ENCODE data around the gene SLC29A3. TPM values are rescaled to one million over a fixed set of nuclear protein-coding genes. Genes with fewer than 3 reads are reported as not detected.

SLC29A3 gene
- polyA plus RNA-seq, 1 experiment = 7.2 TPM

DNA sequence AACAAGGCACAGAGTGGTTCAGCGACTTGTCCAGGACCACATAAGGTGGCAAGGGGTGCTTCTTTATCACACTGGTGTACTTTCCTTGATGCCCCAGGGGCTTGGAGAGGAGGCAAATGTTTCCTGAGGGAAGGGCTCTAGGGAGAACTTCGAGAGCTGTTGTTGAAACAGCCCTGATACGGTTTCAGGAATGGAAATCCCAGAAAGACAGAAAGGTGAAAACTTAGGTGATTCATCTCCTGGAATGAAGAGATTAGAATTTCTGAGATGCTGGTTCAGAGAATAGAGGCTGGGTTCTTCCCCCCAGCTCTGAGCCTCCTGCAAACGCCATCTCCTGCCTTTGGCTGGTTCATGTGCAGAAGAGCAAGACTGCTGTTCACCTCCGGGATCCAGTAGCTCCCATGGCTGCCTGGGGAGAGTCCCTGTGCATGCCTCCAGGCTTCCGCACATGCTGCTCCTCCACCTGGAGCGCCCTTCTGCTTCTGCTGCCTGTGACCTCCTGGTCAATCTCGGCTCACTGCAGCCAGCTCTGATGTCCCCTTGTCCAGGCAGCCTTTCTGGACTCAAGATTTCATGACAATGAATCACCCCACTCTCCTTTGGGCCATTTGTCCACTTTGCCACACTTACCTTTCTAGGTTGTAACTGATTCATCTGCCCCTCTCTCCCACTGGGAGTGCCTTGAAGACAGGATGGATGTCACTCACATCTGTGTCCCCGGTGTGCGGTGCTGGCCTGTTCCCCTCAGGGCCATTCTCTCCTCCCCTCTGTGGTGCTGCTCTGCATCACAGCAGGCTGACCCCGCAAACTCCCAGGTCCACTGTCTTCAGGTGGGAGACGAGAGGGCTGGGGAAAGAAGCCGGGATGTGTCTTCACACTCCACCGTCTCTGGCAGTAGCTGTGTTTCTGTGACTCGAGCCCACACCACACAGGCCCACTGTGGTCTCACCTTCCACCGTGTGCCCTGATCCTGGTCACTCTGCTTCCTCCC lies 74.0 kb downstream of the SLC29A3 start:
- H3K36me3 ChIP-seq (ENCODE audit: control insufficient read depth, insufficient read depth, low read length) = no peaks in the 10 kb centered on the region
- POLR2A ChIA-PET = no interaction called here
- H3K27me3 ChIP-seq (ENCODE audit: control insufficient read depth, insufficient read depth, low read length) = peaks cover 40% of the 10 kb centered on the region
- CTCF ChIA-PET = interaction anchor here (1.1 to 6.0 kb wide), 3 partner anchors 10 to 304 kb away, joined by 3 to 38 read pairs (median 6); no protein-coding TSS in a partner anchor
- no peak overlapping the region for H3K4me3 ChIP-seq (ENCODE audit: low read depth, low read length)
- TF ChIP-seq, protein P1, sequence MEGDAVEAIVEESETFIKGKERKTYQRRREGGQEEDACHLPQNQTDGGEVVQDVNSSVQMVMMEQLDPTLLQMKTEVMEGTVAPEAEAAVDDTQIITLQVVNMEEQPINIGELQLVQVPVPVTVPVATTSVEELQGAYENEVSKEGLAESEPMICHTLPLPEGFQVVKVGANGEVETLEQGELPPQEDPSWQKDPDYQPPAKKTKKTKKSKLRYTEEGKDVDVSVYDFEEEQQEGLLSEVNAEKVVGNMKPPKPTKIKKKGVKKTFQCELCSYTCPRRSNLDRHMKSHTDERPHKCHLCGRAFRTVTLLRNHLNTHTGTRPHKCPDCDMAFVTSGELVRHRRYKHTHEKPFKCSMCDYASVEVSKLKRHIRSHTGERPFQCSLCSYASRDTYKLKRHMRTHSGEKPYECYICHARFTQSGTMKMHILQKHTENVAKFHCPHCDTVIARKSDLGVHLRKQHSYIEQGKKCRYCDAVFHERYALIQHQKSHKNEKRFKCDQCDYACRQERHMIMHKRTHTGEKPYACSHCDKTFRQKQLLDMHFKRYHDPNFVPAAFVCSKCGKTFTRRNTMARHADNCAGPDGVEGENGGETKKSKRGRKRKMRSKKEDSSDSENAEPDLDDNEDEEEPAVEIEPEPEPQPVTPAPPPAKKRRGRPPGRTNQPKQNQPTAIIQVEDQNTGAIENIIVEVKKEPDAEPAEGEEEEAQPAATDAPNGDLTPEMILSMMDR (IDR thresholded peaks at IDR 0.05; ENCODE audit: insufficient read depth, low read depth, low read length) = no peak
- no peak for DNase-seq (ENCODE audit: low read depth)

DNA sequence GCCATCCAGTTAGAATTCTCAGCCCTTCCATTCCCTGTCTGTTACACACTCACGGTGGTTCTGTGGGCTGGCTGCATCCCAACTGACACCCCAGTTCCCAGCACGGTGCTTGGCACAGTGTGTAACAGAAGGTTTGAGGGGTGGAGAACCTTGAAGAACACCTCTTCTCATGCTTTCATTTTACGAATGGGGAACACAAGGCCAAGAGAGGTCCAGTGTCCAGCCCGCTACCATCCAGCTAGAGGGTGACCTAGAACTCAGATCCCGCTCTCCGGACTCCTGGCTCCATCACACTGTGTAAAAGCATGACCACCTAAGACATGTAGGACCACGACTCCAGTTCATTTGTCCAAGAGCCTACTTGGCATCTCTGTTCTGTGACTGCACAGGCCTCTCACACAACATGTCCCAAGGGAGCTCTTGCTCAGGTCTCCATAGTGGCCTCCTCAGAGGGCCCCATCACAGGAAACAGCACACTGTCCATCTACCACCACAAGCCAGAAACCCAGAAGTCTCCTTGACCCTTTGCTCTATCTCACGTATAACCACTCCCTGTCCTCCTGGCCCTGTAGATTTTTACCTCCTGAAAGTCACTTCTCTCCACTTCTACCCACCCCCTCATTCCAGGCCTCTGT lies 74.9 kb downstream of the SLC29A3 start:
- no peak overlapping the region for H3K4me3 ChIP-seq (ENCODE audit: low read depth, low read length)
- POLR2A ChIA-PET = no interaction called here
- no peak for DNase-seq (ENCODE audit: low read depth)
- TF ChIP-seq, protein P1 (IDR thresholded peaks at IDR 0.05; ENCODE audit: insufficient read depth, low read depth, low read length) = no peak
- H3K27me3 ChIP-seq (ENCODE audit: control insufficient read depth, insufficient read depth, low read length) = peaks cover 46% of the 10 kb centered on the region
- no peaks in the 10 kb centered on the region for H3K36me3 ChIP-seq (ENCODE audit: control insufficient read depth, insufficient read depth, low read length)
- CTCF ChIA-PET = interaction anchor here (6.0 kb wide), 1 partner anchor 11 kb away, joined by 38 read pairs; no protein-coding TSS in a partner anchor

DNA sequence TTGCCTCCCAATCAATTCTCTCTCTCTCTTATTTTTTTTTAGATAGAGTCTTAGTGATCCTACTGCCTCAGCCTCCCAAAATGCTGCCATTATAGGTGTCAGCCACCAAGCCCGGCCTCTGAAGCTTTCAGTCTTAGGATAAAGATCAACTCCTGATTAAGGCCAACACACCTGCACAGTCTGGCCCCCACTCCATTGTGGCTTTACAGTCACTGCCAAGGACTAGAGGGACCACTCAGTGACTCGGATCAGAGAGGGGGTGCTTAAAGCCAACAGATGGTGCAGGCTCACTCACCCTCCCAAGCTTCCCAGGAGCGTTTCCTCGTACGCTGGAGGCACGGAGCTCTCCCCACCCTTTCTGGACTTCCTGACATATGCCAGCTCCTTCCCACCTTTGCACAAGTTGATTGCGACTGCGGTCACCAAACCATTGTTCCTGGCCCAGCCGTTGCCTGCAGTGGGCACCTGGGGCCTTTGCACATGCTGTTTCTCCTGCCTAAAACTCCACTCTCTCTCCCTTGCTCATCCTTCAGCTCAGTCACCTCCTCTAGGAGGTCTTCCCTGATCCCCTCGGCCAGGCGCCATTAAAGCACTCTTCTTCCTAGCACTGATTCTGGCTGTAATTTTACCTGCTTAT lies 76.0 kb downstream of the SLC29A3 start:
- Histone ChIP-seq H3K27me3 (ENCODE audit: control insufficient read depth, insufficient read depth, low read length) (peaks cover 48% of the 10 kb centered on the region), H3K4me3 (ENCODE audit: low read depth, low read length) (no peak overlapping the region), H3K36me3 (ENCODE audit: control insufficient read depth, insufficient read depth, low read length) (no peaks in the 10 kb centered on the region)
- DNase-seq (ENCODE audit: low read depth) = no peak
- ChIA-PET POLR2A (no interaction called here), CTCF (interaction anchor here (0.8 to 6.0 kb wide), 4 partner anchors 12 to 424 kb away, joined by 3 to 38 read pairs (median 4); no protein-coding TSS in a partner anchor)
- TF ChIP-seq, protein P1 (IDR thresholded peaks at IDR 0.05; ENCODE audit: insufficient read depth, low read depth, low read length) = no peak

DNA sequence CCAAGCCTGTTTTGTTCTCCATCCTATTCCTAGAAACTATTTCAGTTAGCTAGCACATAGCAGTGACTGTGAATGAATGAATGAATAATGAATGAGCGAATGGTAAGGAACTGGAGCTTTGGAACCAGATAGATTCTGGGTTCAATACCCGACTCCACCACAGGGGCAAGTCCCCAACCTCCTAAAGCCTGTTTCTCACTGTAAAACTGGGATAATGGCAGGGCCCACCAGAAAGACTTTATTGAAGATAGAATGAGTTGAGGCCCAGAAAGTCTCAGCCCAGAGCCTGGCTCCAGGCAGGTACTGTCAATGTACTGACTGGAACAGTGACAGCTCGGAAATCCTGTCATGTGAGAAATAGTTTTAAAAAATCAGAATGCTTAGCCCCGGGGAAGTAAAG lies 76.6 kb downstream of the SLC29A3 start:
- no peak for DNase-seq (ENCODE audit: low read depth)
- TF ChIP-seq, protein P1 (IDR thresholded peaks at IDR 0.05; ENCODE audit: insufficient read depth, low read depth, low read length) = no peak
- ChIA-PET POLR2A (no interaction called here), CTCF (interaction anchor here (0.8 to 6.0 kb wide), 4 partner anchors 13 to 424 kb away, joined by 3 to 38 read pairs (median 4); no protein-coding TSS in a partner anchor)
- H3K27me3 ChIP-seq (ENCODE audit: control insufficient read depth, insufficient read depth, low read length) = peaks cover 51% of the 10 kb centered on the region
- H3K36me3 ChIP-seq (ENCODE audit: control insufficient read depth, insufficient read depth, low read length) = no peaks in the 10 kb centered on the region
- H3K4me3 ChIP-seq (ENCODE audit: low read depth, low read length) = no peak overlapping the region
